ENCODE results near the gene SNTG2. TPM values are rescaled to one million over a fixed set of nuclear protein-coding genes. Genes with fewer than 3 reads are reported as not detected.
"Not testable (repeated sequence)": the region's sequence is repeated elsewhere in the genome, so short reads cannot be mapped to it uniquely, and the experiment has no call there.

Gene SNTG2
- total RNA-seq, 2 experiments from 2014 or later = 0.25 to 0.57 TPM

GRCh38 chr2:1226766-1227165 is 276.1 kb downstream of the SNTG2 start:
- Mint-ChIP-seq H3K9me3 (ENCODE audit: low read depth) (peaks cover 2% of the 10 kb centered on the region), H3K36me3 (ENCODE audit: low read depth) (no peaks in the 10 kb centered on the region), H3K4me3 (no peak overlapping the region), H3K27ac (no peak overlapping the region), H3K4me1 (no peaks in the 10 kb centered on the region), H3K27me3 (no peaks in the 10 kb centered on the region)
- ChIA-PET CTCF (no interaction called here), POLR2A (no interaction called here)
- ATAC-seq (no peak), DNase-seq (no peak)
- intact Hi-C loops (cut with DNase I, micrococcal nuclease) = no loop called here

GRCh38 chr2:1227274-1227900 is 276.7 kb downstream of the SNTG2 start:
- Mint-ChIP-seq H3K9me3 (ENCODE audit: low read depth) (no peaks in the 10 kb centered on the region), H3K36me3 (ENCODE audit: low read depth) (no peaks in the 10 kb centered on the region), H3K4me3 (no peak overlapping the region), H3K4me1 (no peaks in the 10 kb centered on the region), H3K27ac (no peak overlapping the region), H3K27me3 (no peaks in the 10 kb centered on the region)
- ChIA-PET POLR2A (no interaction called here), CTCF (no interaction called here)
- DNase-seq = no peak
- intact Hi-C loops (cut with DNase I, micrococcal nuclease) = no loop called here
- no peak for ATAC-seq

- H3K9me3 Mint-ChIP-seq (ENCODE audit: low read depth); DNase-seq; intact Hi-C loops (cut with DNase I, micrococcal nuclease); H3K27me3 Mint-ChIP-seq; H3K4me1 Mint-ChIP-seq; ATAC-seq; H3K4me3 Mint-ChIP-seq; CTCF ChIA-PET; H3K27ac Mint-ChIP-seq; POLR2A ChIA-PET; H3K36me3 Mint-ChIP-seq (ENCODE audit: low read depth): not testable (repeated sequence)
These were observed 278.9 kb downstream of the SNTG2 start for GRCh38 chr2:1229596-1229995.

GRCh38 chr2:1230155-1230893 is 279.7 kb downstream of the SNTG2 start:
- DNase-seq (no peak), ATAC-seq (no peak)
- POLR2A ChIA-PET = no interaction called here
- H3K27ac Mint-ChIP-seq = no peak overlapping the region
- no peaks in the 10 kb centered on the region for H3K4me1 Mint-ChIP-seq
- intact Hi-C loops (cut with DNase I, micrococcal nuclease) = no loop called here
- no peaks in the 10 kb centered on the region for H3K36me3 Mint-ChIP-seq (ENCODE audit: low read depth)
- H3K27me3 Mint-ChIP-seq = no peaks in the 10 kb centered on the region
- CTCF ChIA-PET = interaction anchor here (0.6 kb wide), 1 partner anchor 90 kb away, joined by 3 read pairs; no protein-coding TSS in a partner anchor
- no peak overlapping the region for H3K4me3 Mint-ChIP-seq
- no peaks in the 10 kb centered on the region for H3K9me3 Mint-ChIP-seq (ENCODE audit: low read depth)

GRCh38 chr2:1231466-1232063 is 280.9 kb downstream of the SNTG2 start:
- Mint-ChIP-seq H3K27me3 (no peaks in the 10 kb centered on the region), H3K9me3 (ENCODE audit: low read depth) (no peaks in the 10 kb centered on the region), H3K4me1 (no peaks in the 10 kb centered on the region), H3K27ac (no peak overlapping the region), H3K36me3 (ENCODE audit: low read depth) (no peaks in the 10 kb centered on the region), H3K4me3 (no peak overlapping the region)
- ChIA-PET CTCF (interaction anchor here (0.6 kb wide), 1 partner anchor 92 kb away, joined by 3 read pairs; no protein-coding TSS in a partner anchor), POLR2A (no interaction called here)
- ATAC-seq (no peak), DNase-seq (no peak)
- intact Hi-C loops (cut with DNase I, micrococcal nuclease) = no loop called here

- CTCF ChIA-PET = no interaction called here
- ATAC-seq (no peak), DNase-seq (no peak)
- no peaks in the 10 kb centered on the region for H3K4me1 Mint-ChIP-seq
- H3K27ac Mint-ChIP-seq = no peak overlapping the region
- no peaks in the 10 kb centered on the region for H3K36me3 Mint-ChIP-seq (ENCODE audit: low read depth)
- POLR2A ChIA-PET = no interaction called here
- H3K4me3 Mint-ChIP-seq = no peak overlapping the region
- intact Hi-C loops (cut with DNase I, micrococcal nuclease) = no loop called here
- H3K27me3 Mint-ChIP-seq = no peaks in the 10 kb centered on the region
- H3K9me3 Mint-ChIP-seq (ENCODE audit: low read depth) = no peaks in the 10 kb centered on the region
These were observed 282.6 kb downstream of the SNTG2 start for GRCh38 chr2:1233281-1233680.

GRCh38 chr2:1234731-1235308 is 284.2 kb downstream of the SNTG2 start:
- H3K36me3 Mint-ChIP-seq (ENCODE audit: low read depth) = no peaks in the 10 kb centered on the region
- H3K9me3 Mint-ChIP-seq (ENCODE audit: low read depth) = no peaks in the 10 kb centered on the region
- intact Hi-C loops (cut with DNase I, micrococcal nuclease) = no loop called here
- H3K27ac Mint-ChIP-seq = no peak overlapping the region
- ChIA-PET CTCF (no interaction called here), POLR2A (no interaction called here)
- H3K27me3 Mint-ChIP-seq = no peaks in the 10 kb centered on the region
- no peaks in the 10 kb centered on the region for H3K4me1 Mint-ChIP-seq
- no peak overlapping the region for H3K4me3 Mint-ChIP-seq
- DNase-seq (no peak), ATAC-seq (no peak)

- ChIA-PET POLR2A (no interaction called here), CTCF (no interaction called here)
- no peaks in the 10 kb centered on the region for H3K36me3 Mint-ChIP-seq (ENCODE audit: low read depth)
- no peaks in the 10 kb centered on the region for H3K9me3 Mint-ChIP-seq (ENCODE audit: low read depth)
- DNase-seq (no peak), ATAC-seq (no peak)
- intact Hi-C loops (cut with DNase I, micrococcal nuclease) = no loop called here
- no peaks in the 10 kb centered on the region for H3K4me1 Mint-ChIP-seq
- no peaks in the 10 kb centered on the region for H3K27me3 Mint-ChIP-seq
- no peak overlapping the region for H3K4me3 Mint-ChIP-seq
- no peak overlapping the region for H3K27ac Mint-ChIP-seq
These were observed 285.2 kb downstream of the SNTG2 start for GRCh38 chr2:1235806-1236205.

GRCh38 chr2:1236606-1237005 is 286.0 kb downstream of the SNTG2 start:
- intact Hi-C loops (cut with DNase I, micrococcal nuclease) = no loop called here
- no peaks in the 10 kb centered on the region for H3K4me1 Mint-ChIP-seq
- no peaks in the 10 kb centered on the region for H3K36me3 Mint-ChIP-seq (ENCODE audit: low read depth)
- CTCF ChIA-PET = interaction anchor here (1.6 kb wide), 1 partner anchor 11 kb away, joined by 3 read pairs; no protein-coding TSS in a partner anchor
- H3K27ac Mint-ChIP-seq = no peak overlapping the region
- no peak overlapping the region for H3K4me3 Mint-ChIP-seq
- POLR2A ChIA-PET = no interaction called here
- ATAC-seq (no peak), DNase-seq (no peak)
- H3K27me3 Mint-ChIP-seq = no peaks in the 10 kb centered on the region
- H3K9me3 Mint-ChIP-seq (ENCODE audit: low read depth) = no peaks in the 10 kb centered on the region

- POLR2A ChIA-PET = no interaction called here
These were observed 287.1 kb downstream of the SNTG2 start for GRCh38 chr2:1237783-1238182.

GRCh38 chr2:1238598-1239138 is 288.0 kb downstream of the SNTG2 start:
- H3K4me1 Mint-ChIP-seq = no peaks in the 10 kb centered on the region
- POLR2A ChIA-PET = no interaction called here
- H3K9me3 Mint-ChIP-seq (ENCODE audit: low read depth) = no peaks in the 10 kb centered on the region
- CTCF ChIA-PET = interaction anchor here (1.6 kb wide), 1 partner anchor 9 kb away, joined by 3 read pairs; no protein-coding TSS in a partner anchor
- peaks cover 3% of the 10 kb centered on the region for H3K27me3 Mint-ChIP-seq
- intact Hi-C loops (cut with DNase I, micrococcal nuclease) = no loop called here
- ATAC-seq = no peak
- H3K4me3 Mint-ChIP-seq = no peak overlapping the region
- H3K27ac Mint-ChIP-seq = no peak overlapping the region
- no peaks in the 10 kb centered on the region for H3K36me3 Mint-ChIP-seq (ENCODE audit: low read depth)
- DNase-seq = no peak

More at GRCh38 chr2:1237783-1238182, 287.1 kb downstream of the SNTG2 start:
- CTCF ChIA-PET = interaction anchor here (1.6 kb wide), 1 partner anchor 9 kb away, joined by 3 read pairs; no protein-coding TSS in a partner anchor
- intact Hi-C loops (cut with DNase I, micrococcal nuclease) = no loop called here
- Mint-ChIP-seq H3K9me3 (ENCODE audit: low read depth) (no peaks in the 10 kb centered on the region), H3K4me1 (no peaks in the 10 kb centered on the region), H3K36me3 (ENCODE audit: low read depth) (no peaks in the 10 kb centered on the region), H3K4me3 (no peak overlapping the region), H3K27ac (no peak overlapping the region), H3K27me3 (no peaks in the 10 kb centered on the region)
- DNase-seq (no peak), ATAC-seq (no peak)

Measured in activated CD4-positive, alpha-beta T cell treated with anti-CD3 and anti-CD28 coated beads for 36 hours (primary cell).